ENCODE results near the gene SDSL. TPM values are rescaled to one million over a fixed set of nuclear protein-coding genes. Genes with fewer than 3 reads are reported as not detected.

The SDSL gene
- total RNA-seq, 2 experiments from 2014 or later: not detected

GRCh38 chr12:113476176-113476986 lies 54.2 kb downstream of the SDSL start:
- DNase-seq: no peak
- Mint-ChIP-seq H3K4me1 (ENCODE audit: low read depth) (peaks cover 7% of the 10 kb centered on the region), H3K36me3 (ENCODE audit: low read depth) (no peaks in the 10 kb centered on the region), H3K27ac (no peak overlapping the region), H3K9me3 (no peaks in the 10 kb centered on the region), H3K4me3 (no peak overlapping the region), H3K27me3 (ENCODE audit: low read depth) (peaks cover 83% of the 10 kb centered on the region)
- CTCF ChIA-PET: no interaction called here
- intact Hi-C loops (cut with micrococcal nuclease): loop anchor here (10.0 kb wide), 2 partner anchors 968 to 1208 kb away; partner anchors contain the start of gene TBX3

- intact Hi-C loops (cut with micrococcal nuclease): loop anchor here (10.0 kb wide), 2 partner anchors 967 to 1207 kb away; partner anchors contain the start of gene TBX3
- CTCF ChIA-PET: no interaction called here
- Mint-ChIP-seq H3K36me3 (ENCODE audit: low read depth) (no peaks in the 10 kb centered on the region), H3K27me3 (ENCODE audit: low read depth) (peaks cover 84% of the 10 kb centered on the region), H3K9me3 (no peaks in the 10 kb centered on the region), H3K4me3 (no peak overlapping the region), H3K4me1 (ENCODE audit: low read depth) (peaks cover 5% of the 10 kb centered on the region), H3K27ac (no peak overlapping the region)
- no peak for DNase-seq
Observed at GRCh38 chr12:113477171-113477841, 55.1 kb downstream of the SDSL start.

GRCh38 chr12:113477842-113478215 lies 55.6 kb downstream of the SDSL start:
- H3K27me3 Mint-ChIP-seq (ENCODE audit: low read depth): peaks cover 84% of the 10 kb centered on the region
- no peak overlapping the region for H3K4me3 Mint-ChIP-seq

GRCh38 chr12:113478351-113479011 lies 56.3 kb downstream of the SDSL start:
- CTCF ChIA-PET: interaction anchor here (1.2 kb wide), 1 partner anchor 17 kb away, joined by 4 read pairs; no protein-coding TSS in a partner anchor
- no peak overlapping the region for H3K27ac Mint-ChIP-seq
- H3K27me3 Mint-ChIP-seq (ENCODE audit: low read depth): peaks cover 84% of the 10 kb centered on the region
- H3K4me1 Mint-ChIP-seq (ENCODE audit: low read depth): peaks cover 5% of the 10 kb centered on the region
- no peak overlapping the region for H3K4me3 Mint-ChIP-seq
- no peaks in the 10 kb centered on the region for H3K36me3 Mint-ChIP-seq (ENCODE audit: low read depth)
- H3K9me3 Mint-ChIP-seq: no peaks in the 10 kb centered on the region
- no peak for DNase-seq
- intact Hi-C loops (cut with micrococcal nuclease): loop anchor here (10.0 kb wide), 2 partner anchors 966 to 1206 kb away; partner anchors contain the start of gene TBX3

More at GRCh38 chr12:113477842-113478215, 55.6 kb downstream of the SDSL start:
- peaks cover 5% of the 10 kb centered on the region for H3K4me1 Mint-ChIP-seq (ENCODE audit: low read depth)
- DNase-seq: no peak
- CTCF ChIA-PET: no interaction called here
- intact Hi-C loops (cut with micrococcal nuclease): loop anchor here (10.0 kb wide), 2 partner anchors 967 to 1207 kb away; partner anchors contain the start of gene TBX3
- no peaks in the 10 kb centered on the region for H3K36me3 Mint-ChIP-seq (ENCODE audit: low read depth)
- H3K27ac Mint-ChIP-seq: no peak overlapping the region
- H3K9me3 Mint-ChIP-seq: no peaks in the 10 kb centered on the region

GRCh38 chr12:113479216-113479589 lies 57.0 kb downstream of the SDSL start:
- Mint-ChIP-seq H3K36me3 (ENCODE audit: low read depth) (no peaks in the 10 kb centered on the region), H3K9me3 (no peaks in the 10 kb centered on the region), H3K4me1 (ENCODE audit: low read depth) (peaks cover 5% of the 10 kb centered on the region), H3K27me3 (ENCODE audit: low read depth) (peaks cover 76% of the 10 kb centered on the region), H3K4me3 (no peak overlapping the region), H3K27ac (peak overlapping the region; percentile 3)
- intact Hi-C loops (cut with micrococcal nuclease): loop anchor here (10.0 kb wide), 2 partner anchors 966 to 1206 kb away; partner anchors contain the start of gene TBX3
- no peak for DNase-seq
- CTCF ChIA-PET: interaction anchor here (1.2 kb wide), 1 partner anchor 17 kb away, joined by 4 read pairs; no protein-coding TSS in a partner anchor

- no peak overlapping the region for H3K4me3 Mint-ChIP-seq
- no peaks in the 10 kb centered on the region for H3K9me3 Mint-ChIP-seq
- intact Hi-C loops (cut with micrococcal nuclease): loop anchor here (2.0 to 10.0 kb wide), 3 partner anchors 13 to 1205 kb away; partner anchors contain the start of gene TBX3
- peak; percentile 60 for DNase-seq
- H3K36me3 Mint-ChIP-seq (ENCODE audit: low read depth): no peaks in the 10 kb centered on the region
- peak overlapping the region; percentile 36 for H3K27ac Mint-ChIP-seq
- H3K4me1 Mint-ChIP-seq (ENCODE audit: low read depth): no peaks in the 10 kb centered on the region
- CTCF ChIA-PET: interaction anchor here (0.6 to 1.6 kb wide), 3 partner anchors 18 to 243 kb away, joined by 3 to 4 read pairs (median 3); no protein-coding TSS in a partner anchor
- H3K27me3 Mint-ChIP-seq (ENCODE audit: low read depth): peaks cover 74% of the 10 kb centered on the region
Observed at GRCh38 chr12:113479590-113480335, 57.6 kb downstream of the SDSL start.

GRCh38 chr12:113480336-113480971 lies 58.3 kb downstream of the SDSL start:
- no peak overlapping the region for H3K27ac Mint-ChIP-seq
- intact Hi-C loops (cut with micrococcal nuclease): loop anchor here (2.0 kb wide), 1 partner anchor 14 kb away; no protein-coding TSS in a partner anchor
- no peaks in the 10 kb centered on the region for H3K4me1 Mint-ChIP-seq (ENCODE audit: low read depth)
- no peaks in the 10 kb centered on the region for H3K9me3 Mint-ChIP-seq
- DNase-seq: no peak
- CTCF ChIA-PET: interaction anchor here (0.6 to 1.6 kb wide), 2 partner anchors 19 to 242 kb away, joined by 3 read pairs; no protein-coding TSS in a partner anchor
- no peaks in the 10 kb centered on the region for H3K36me3 Mint-ChIP-seq (ENCODE audit: low read depth)
- peaks cover 67% of the 10 kb centered on the region for H3K27me3 Mint-ChIP-seq (ENCODE audit: low read depth)
- no peak overlapping the region for H3K4me3 Mint-ChIP-seq

GRCh38 chr12:113482334-113482733 lies 60.2 kb downstream of the SDSL start:
- no peaks in the 10 kb centered on the region for H3K4me1 Mint-ChIP-seq (ENCODE audit: low read depth)
- CTCF ChIA-PET: interaction anchor here (0.8 kb wide), 1 partner anchor 22 kb away, joined by 3 read pairs; no protein-coding TSS in a partner anchor
- H3K27me3 Mint-ChIP-seq (ENCODE audit: low read depth): peaks cover 66% of the 10 kb centered on the region

GRCh38 chr12:113485330-113485729 lies 63.1 kb downstream of the SDSL start:
- Mint-ChIP-seq H3K36me3 (ENCODE audit: low read depth) (no peaks in the 10 kb centered on the region), H3K27me3 (ENCODE audit: low read depth) (peaks cover 50% of the 10 kb centered on the region), H3K9me3 (no peaks in the 10 kb centered on the region), H3K4me1 (ENCODE audit: low read depth) (no peaks in the 10 kb centered on the region), H3K27ac (no peak overlapping the region), H3K4me3 (no peak overlapping the region)
- DNase-seq: no peak
- CTCF ChIA-PET: no interaction called here
- intact Hi-C loops (cut with micrococcal nuclease): no loop called here

More at GRCh38 chr12:113482334-113482733, 60.2 kb downstream of the SDSL start:
- intact Hi-C loops (cut with micrococcal nuclease): no loop called here
- no peak overlapping the region for H3K4me3 Mint-ChIP-seq
- no peaks in the 10 kb centered on the region for H3K9me3 Mint-ChIP-seq
- H3K27ac Mint-ChIP-seq: no peak overlapping the region
- no peak for DNase-seq
- no peaks in the 10 kb centered on the region for H3K36me3 Mint-ChIP-seq (ENCODE audit: low read depth)

GRCh38 chr12:113486722-113487121 lies 64.5 kb downstream of the SDSL start:
- no peak overlapping the region for H3K4me3 Mint-ChIP-seq
- DNase-seq: no peak
- CTCF ChIA-PET: no interaction called here
- no peaks in the 10 kb centered on the region for H3K36me3 Mint-ChIP-seq (ENCODE audit: low read depth)
- peaks cover 38% of the 10 kb centered on the region for H3K27me3 Mint-ChIP-seq (ENCODE audit: low read depth)
- no peak overlapping the region for H3K27ac Mint-ChIP-seq
- H3K4me1 Mint-ChIP-seq (ENCODE audit: low read depth): no peaks in the 10 kb centered on the region
- intact Hi-C loops (cut with micrococcal nuclease): no loop called here
- H3K9me3 Mint-ChIP-seq: peaks cover 7% of the 10 kb centered on the region

Measured in activated naive CD4-positive, alpha-beta T cell treated with anti-CD3 and anti-CD28 coated beads for 36 hours (primary cell).